GM19468 (cell line): ENCODE results near the gene COL5A1.
"Not testable (repeated sequence)": the region's sequence is repeated elsewhere in the genome, so short reads cannot be mapped to it uniquely, and the experiment has no call there.

Source experiments
- ATAC-seq: cut with Tn5 transposase; IDR thresholded peaks from one replicate; pipeline ENCODE4 v1.9.1; 2021; ENCODE audit warnings: mild to moderate bottlenecking, moderate library complexity, moderate number of reproducible peaks; ENCODE audit not compliant: unreplicated experiment; ENCODE audit errors: extremely low read depth

Gene COL5A1

DNA sequence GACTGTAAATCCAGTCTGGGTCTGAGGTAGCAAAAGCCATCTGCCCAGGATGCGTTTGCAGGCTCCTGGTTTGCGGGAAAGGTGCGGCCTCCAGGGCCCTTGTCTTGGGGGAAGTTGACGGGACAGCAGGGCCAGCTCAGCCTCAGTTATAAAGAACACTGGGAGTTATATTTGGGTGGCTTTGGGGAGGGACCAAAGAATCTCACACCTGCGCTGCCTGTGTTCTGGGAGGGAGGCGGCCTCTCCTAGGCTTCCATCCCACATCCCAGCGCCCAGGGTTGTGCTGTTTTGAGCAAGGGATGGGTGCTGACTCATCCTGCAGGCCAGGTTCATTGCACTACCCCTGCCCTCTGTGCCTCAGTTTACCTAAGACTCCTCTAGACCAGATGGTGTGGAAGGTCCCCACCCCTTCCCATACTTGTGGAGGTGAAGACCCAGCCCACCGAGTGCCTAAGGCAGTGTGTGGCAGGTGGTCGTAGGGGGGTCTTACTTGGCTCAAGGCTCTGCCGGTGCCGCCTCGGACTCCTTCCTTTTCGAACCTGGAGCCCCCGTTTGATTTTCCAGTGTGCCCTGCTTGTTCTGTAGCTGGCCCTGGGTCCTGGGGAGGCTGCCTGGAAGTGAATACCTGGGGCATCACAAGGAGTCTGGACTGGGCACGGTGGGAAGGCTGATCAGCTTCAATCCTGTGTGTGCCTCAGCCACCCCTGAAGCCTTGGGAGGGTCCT is 199.7 kb downstream of the COL5A1 start:
- ATAC-seq: no peak

DNA sequence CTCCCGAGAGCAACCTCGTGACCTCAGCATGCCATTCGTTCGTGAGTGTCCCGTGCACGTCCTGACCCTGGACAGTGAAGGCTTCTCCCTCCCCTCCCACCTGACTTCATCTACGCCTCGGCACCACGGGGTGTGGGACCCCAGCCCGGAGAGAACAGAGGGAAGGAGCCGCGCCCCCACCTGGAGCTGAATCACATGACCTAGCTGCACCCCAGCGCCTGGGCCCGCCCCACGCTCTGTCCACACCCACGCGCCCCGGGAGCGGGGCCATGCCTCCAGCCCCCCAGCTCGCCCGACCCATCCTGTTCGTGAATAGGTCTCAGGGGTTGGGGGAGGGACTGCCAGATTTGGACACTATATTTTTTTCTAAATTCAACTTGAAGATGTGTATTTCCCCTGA is 200.7 kb downstream of the COL5A1 start:
- no peak for ATAC-seq

DNA sequence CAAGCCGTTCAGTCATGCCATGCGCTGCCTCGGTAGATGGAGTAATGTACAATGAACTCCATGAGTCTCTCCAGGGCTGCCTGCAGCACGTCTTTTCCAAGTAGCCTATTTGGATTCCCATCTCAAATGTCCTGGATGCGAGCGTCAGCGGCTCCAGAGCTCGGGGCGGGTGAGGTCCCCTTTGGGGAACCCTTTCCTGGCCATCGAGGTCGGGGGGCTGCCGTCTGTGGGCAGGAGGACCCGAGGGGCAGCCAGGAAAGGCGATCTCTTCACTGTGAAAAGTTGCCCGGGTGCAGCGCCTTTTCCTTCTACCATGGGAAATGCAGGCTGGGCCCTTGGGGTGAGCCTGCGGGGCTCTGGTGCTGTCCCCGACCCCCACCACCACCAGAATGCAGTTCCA is 202.1 kb downstream of the COL5A1 start:
- no peak for ATAC-seq

- no peak for ATAC-seq
These were observed 203.2 kb downstream of the COL5A1 start for GRCh38 chr9:134844821-134845220.

- no peak for ATAC-seq
These were observed 204.6 kb downstream of the COL5A1 start for GRCh38 chr9:134846187-134846586.

DNA sequence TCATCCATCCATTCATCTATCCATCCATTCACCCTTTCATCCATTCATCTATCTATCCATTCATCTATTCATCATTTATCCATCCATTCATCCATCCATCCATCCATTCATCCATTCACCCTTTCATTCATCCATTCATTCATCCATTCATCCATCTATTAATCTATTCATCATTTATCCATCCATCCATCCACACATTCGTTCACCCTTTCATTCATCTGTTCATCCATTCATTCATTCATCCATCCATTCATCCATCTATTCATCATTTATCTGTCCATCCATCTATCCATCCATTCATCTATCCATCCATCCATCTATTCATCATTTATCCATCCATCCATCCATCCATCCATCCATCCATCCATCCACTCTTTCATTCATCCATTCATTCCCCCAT is 205.1 kb downstream of the COL5A1 start:
- ATAC-seq: no peak

DNA sequence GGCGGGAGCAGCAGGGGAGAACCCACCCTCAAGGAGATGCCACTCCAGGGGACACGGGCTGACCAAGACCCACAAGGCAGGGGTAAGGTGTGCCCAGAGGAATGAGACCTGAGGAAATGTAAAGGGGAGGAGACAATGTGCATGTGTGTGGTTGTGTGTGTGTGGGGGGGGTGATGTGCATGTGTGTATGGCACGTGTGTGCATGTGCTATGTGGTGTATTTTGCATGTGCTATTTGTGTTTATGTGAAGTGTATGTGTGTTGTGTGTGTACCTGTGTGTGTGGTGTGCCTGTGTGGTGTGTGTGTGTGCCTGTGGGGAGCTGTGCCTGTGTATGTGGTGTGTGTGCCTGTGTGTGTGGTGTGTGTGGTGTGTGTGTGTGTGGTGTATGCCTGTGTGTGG is 205.5 kb downstream of the COL5A1 start:
- ATAC-seq: no peak

- ATAC-seq: no peak
These were observed 206.3 kb downstream of the COL5A1 start for GRCh38 chr9:134847752-134848432.

DNA sequence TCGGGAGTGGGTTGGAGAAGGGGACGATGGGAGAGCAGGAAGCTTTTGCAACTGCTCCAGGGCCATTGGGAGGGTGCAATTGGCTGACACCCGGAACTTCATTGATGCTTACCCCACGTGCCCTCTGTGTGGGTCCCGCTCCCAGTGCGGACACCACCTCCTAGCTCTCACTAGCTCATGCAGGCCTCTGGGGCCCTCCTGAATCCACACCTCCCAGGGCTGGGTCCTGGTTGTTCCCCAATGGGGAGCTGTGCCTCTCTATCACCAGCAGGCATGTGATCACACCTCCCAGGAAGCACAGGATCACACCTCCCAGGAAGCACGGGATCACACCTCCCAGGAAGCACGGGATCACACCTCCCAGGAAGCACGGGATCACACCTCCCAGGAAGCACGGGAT is 206.9 kb downstream of the COL5A1 start:
- no peak for ATAC-seq

DNA sequence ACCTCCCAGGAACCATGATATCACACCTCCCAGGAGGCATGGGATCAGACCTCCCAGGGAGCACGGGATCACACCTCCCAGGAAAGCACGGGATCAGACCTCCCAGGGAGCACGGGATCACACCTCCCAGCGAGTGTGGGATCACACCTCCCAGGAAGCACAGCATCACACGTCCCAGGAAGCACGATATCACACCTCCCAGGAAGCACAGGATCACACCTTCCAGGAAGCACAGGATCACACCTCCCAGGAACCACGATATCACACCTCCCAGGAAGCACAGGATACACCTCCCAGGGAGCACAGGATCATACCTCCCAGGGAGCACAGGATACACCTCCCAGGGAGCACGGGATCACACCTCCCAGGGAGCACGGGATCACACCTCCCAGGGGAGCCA is 209.0 kb downstream of the COL5A1 start:
- ATAC-seq: no peak

GRCh38 chr9:134851020-134851419 is 209.4 kb downstream of the COL5A1 start:
- no peak for ATAC-seq

DNA sequence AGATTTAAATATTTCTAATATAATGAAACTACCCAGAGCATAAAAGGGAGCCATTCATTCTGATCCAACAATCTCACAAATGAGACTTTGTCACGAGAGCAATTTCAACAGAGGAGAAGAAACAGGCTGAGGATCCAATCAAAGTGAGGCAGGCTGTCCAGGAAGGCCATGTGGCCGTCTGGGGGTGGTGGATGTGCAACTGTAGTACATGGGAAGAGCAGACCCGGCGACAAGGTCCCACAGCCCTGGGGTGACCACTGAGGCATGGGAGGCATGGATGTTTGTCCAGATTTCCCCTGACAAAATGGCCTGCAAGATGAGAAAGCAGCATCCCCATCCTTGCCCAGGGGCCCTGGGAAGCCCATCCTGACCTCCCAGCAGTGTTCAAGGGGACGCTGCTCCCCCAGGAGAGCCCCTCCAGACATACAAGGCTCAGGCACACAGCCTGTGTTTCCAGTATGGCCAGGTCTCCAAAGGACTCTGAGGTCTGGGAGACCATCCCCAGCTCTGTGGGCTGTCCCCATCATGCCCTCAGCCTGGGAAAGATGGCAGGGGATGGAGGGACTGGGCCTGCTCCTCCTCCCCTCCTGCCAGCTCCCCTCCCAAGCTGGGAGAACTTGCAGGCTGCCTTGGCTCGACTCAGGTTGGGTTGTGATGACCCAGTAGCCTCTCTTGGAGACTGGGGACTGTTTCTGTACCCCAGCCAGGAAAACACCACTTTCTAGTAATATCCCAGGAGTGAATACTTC is 211.5 kb downstream of the COL5A1 start:
- ATAC-seq: no peak

DNA sequence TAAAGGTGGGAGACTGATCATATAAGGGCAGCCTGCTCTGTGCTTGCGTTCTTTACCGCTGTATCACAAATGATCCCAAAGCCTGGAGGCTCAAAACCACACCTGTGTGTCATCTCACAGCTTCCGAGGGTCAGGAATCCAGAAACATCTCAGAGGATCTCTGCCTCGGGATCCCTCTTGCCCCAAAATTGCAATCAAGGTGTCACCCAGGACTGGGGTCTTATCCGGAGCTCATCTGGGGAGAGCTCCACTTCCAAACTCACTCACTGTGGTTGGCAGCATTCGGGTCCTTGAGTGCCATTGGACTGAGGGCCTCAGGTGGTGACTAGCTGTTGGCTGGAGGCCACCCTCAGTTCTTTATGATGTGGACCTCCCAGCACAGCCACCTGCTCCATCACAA is 212.3 kb downstream of the COL5A1 start:
- no peak for ATAC-seq

- ATAC-seq: no peak
These were observed 213.0 kb downstream of the COL5A1 start for GRCh38 chr9:134854541-134854981.

DNA sequence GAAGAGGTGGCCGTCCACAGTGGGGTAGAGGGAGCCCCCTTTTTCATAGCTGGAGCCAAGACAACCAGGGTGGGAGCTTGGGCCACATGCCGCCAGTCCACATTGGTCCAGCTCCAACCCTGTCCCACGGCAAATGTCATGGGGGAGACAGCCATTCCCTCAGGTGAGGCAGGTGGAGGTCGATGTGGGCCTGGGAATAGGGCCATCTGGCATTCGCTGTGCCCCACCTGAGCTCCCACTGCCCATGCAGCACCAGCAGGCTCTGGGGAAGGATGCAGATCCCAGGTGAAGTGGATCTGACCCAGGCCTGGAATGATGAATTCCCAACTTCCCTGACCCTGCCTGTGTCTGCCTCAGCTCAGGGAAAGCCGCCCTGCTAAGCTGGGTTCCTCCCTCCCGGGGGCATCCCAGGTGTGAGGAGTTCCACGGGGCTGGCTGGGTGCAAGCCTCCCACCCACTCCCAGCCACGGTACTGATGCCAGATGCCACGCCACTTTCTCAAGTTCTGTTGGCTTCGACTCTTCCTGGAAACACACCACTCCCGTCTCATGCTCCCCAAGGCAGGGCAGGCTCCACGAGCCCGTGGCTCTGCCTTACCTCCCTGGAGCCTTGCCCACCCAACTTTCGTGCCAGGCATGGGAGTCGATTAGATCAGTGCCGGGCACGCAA is 213.8 kb downstream of the COL5A1 start:
- no peak for ATAC-seq

DNA sequence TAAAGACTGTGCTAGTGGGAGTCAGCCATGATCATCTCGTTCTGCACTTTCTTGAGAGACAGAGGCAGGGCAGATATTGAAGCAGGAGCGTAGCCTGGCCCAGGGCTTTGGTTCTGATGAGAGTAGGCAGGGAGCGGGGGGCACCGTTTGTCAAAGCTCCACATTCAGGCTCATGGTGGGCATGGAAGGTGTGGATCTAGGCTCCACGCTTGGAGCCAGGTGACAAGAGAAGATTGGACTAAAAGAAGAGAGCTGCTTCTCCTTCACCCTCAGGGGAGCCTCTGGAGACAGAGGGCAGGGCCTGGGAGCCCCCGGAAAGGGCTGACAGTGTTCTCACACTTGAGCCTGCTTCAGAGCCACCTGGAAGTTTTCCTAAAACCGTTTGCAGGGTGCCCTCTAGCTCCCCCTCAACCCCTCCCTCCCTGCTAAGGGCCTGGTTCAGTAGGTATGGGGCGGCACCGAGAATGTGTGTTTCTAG is 214.3 kb downstream of the COL5A1 start:
- no peak for ATAC-seq

- ATAC-seq: not testable (repeated sequence)
These were observed 215.8 kb downstream of the COL5A1 start for GRCh38 chr9:134857451-134857850.

- no peak for ATAC-seq
These were observed 216.6 kb downstream of the COL5A1 start for GRCh38 chr9:134858051-134858841.

GRCh38 chr9:134860510-134860909 is 218.9 kb downstream of the COL5A1 start:
- ATAC-seq: no peak
